Stimulated activated CD8-positive, alpha-beta memory T cell treated with anti-CD3 and anti-CD28 coated beads, Interleukin-12 subunit alpha, Interleukin-12 subunit beta, amount 100 ng/mL, for 1 hour (primary cell): ENCODE results near the gene ERICH6B.

Experiments used
- DNase-seq: peaks from one replicate; pipeline ENCODE4 v3.0.0-alpha.2; 2020; ENCODE audit warnings: low read depth

The ERICH6B gene

GRCh38 chr13:45601680-45602079 lies 13.9 kb downstream of the ERICH6B start:
- DNase-seq = no peak

GRCh38 chr13:45598597-45598996 lies 16.9 kb downstream of the ERICH6B start:
- DNase-seq = no peak

DNA sequence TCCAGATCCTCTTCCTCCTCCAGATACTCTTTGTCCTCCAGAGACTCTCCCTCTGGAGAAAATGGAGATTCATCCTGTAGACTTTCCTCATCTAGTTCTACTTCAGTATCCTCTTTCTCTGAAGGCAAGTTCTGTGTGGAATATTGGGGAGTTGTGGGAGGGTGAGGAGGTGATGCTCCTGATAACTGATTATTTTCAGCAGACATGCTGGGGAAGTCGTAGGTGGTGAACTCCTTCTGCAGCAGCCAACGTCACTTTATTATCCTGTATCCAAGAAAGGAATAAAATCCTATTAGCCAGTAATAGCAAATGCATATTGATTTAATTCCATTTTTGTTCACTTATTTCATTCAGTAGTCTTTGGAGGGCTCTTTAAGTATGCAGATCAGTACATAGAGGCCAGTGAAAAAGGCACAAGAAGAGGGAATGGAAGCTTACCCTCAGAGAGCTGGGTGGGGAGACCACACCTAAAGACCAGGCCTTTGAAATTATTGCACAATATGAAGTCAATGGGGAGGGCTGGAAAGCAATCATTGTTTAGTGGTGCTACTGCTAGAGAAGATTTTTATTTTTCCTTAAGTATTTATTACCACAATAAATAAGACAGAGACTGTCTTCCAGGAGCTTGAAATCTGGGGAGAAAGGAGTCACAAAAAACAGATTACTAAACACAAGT lies 18.6 kb downstream of the ERICH6B start:
- no peak for DNase-seq

GRCh38 chr13:45595965-45596364 lies 19.6 kb downstream of the ERICH6B start:
- DNase-seq = no peak

DNA sequence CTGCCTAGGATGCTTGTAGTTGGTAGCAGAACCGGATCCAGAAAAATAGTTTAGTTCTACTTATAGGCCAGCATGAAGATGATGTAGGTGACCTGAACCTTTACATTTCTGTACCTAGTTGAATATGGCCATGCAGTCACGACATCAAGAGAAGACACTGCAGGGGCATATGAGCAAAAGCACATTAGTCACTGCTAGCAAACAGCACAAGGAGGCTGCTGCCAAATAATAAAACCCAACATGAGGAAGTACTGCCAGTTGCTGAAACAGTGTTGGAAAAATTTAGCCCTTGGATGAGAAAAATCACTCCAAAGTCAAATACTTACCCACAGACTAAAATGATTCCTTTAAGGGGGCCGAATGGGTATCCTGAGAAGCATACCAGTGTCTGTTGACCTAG lies 20.8 kb downstream of the ERICH6B start:
- DNase-seq = no peak

DNA sequence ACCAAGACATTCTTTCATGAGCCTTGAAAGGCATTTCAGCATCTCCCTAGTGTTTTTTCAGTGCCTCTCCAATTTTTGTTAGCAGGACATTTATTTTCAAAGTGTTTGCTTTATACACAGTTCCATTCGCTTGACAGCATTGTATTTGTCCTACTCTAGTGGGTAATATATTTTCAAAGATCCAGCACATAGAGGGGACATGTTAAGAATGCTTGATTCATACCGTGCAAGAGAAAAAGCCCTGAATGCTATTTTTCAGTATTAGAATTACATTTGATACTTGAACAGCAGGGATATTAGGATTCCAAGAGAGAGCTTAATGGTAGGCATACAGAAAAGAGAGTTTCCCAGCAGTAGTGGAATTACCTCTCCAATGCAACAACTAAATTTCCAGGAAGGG lies 21.3 kb downstream of the ERICH6B start:
- DNase-seq = no peak

DNA sequence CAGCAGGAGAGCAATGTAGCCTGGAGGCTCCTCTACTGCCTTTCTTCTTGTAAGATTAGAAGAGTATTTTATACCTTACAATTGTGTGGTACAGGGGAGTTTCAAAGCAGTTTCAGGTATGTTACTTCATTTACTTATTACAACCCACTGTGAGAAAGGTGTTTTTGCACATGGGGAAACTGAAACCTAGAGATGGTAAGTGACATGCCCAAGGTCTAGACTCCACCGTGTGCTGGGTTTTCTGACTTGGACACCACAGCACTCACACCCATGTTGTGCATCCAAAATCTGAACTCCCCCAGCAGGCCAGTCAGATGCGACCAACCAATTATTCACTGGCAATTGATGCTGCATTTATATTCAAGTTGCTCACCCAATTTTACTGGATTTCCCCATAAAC lies 22.8 kb downstream of the ERICH6B start:
- no peak for DNase-seq

GRCh38 chr13:45590066-45590465 lies 25.5 kb downstream of the ERICH6B start:
- no peak for DNase-seq

GRCh38 chr13:45587897-45588296 lies 27.6 kb downstream of the ERICH6B start:
- DNase-seq = no peak

- no peak for DNase-seq
Observed at GRCh38 chr13:45584816-45585215, 30.7 kb downstream of the ERICH6B start.

DNA sequence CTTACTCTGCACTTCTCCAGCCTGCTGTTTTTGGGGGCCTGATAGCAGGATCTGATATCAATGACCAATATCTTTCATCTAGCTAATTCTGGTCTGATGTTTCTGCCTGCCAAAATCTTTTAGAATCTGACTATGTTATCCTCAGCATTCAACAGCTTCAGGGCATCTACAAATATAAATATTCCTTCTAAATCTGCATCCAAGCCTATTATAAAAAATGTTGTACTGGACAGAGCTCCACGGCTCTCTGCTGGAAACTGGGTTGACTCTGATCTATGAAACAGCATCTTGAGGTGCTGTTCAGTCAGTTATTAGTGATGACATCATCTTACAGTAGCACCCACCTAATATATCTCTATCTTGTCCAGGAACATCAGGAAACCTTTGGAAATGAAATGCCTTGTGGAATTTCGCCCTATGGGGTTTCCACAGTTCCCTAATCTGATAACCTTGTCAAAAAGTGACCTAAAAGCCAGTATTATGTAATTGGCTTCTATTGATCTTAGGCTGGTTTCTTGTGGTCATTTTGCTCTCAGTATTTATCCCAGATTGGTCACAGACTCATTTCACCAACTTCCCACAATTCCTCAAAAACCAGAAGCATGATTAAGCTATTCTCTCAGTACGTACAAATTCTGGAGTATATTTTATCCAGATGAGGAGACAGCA lies 33.0 kb downstream of the ERICH6B start:
- no peak for DNase-seq

GRCh38 chr13:45576466-45576865 lies 39.1 kb downstream of the ERICH6B start:
- no peak for DNase-seq

DNA sequence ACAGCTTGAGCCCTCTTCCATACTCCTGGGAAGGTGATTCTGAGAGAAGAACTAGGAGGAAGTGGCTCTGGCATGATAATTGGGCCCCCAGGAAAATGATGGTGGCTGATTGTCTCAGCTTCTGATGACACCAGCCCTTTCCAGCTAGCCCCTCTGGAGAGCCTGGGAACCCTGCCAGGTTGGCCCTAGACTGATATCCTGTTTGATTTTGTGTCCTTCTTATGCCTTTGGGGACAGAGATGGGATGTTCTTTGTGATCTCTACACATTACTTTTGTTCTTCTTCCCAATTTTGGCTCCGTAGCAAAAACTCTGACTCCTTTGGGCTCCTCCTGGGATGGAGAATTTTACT lies 39.7 kb downstream of the ERICH6B start:
- no peak for DNase-seq

GRCh38 chr13:45575146-45575829 lies 40.3 kb downstream of the ERICH6B start:
- DNase-seq = no peak

GRCh38 chr13:45565331-45565730 lies 50.2 kb downstream of the ERICH6B start:
- no peak for DNase-seq

DNA sequence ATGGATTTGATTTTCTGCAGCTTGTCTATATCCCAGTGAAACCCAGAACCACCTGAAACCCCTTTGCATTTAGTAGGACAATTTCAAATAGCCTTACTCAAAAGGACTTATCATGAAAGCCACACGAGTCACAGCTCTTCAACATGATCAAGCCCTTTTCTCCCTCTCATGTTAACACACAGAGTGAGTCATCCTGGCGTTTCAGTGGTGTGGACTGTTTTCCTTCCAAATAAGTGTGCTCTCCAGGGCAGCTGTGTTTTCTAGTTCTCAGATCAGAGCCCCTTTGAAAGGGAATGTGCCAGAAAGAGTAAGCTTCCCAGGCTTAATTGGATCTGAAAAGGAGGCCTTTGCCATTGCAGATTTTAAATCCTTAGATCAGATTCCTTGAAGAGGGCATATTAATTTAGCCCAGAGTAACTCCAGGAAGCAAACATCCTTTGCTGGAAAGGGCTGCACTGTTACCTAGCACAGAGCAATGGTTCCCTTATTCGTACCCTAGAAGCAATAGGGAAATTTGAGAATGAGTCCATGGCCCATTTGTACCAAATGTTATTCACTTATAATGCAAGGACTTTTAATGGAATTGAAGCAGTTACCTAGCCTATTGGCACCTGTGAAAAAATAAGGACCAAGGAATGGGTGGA lies 51.3 kb downstream of the ERICH6B start:
- no peak for DNase-seq

DNA sequence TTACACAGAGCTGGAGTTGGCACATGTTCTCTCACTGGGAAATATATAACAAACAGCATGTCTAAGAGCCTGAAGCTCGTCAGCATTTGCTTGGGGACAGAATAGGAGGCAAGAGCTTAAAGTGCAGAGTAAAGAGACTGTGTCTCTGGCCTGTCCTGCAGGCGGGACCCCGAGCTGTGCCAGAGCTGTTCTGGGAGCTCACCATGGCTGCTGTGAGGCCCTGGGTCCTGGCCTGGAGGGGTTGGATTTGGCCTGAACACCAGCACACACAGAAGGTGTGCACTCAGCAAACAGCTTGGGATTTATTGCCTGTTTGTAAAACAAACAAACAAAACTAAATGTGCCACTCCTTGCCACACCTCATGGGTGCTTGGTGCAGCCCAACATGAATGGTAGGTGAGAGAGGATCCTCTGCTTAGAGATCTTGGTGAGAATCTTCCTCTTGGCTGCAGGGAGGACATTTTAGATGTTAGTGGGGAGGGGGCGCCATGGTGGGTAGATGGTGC lies 60.9 kb downstream of the ERICH6B start:
- DNase-seq = no peak

GRCh38 chr13:45548281-45548680 lies 67.3 kb downstream of the ERICH6B start:
- no peak for DNase-seq

DNA sequence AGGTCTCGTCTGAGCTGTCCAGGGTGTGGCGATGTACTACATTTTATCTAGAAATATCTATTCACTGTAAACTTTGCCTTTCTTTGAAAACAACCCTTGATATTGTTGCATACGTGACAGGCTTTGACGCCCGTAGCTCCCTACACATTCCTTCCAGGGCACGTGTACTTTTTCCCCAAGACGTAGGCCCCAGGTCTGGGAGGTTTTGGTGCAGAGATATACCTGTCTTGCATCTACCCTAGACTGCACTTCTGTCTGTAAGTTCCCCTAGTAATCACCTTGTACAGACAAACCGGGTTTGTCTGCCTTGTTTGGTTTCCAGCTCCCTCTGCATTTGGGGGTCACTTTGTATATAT lies 69.2 kb downstream of the ERICH6B start:
- no peak for DNase-seq

DNA sequence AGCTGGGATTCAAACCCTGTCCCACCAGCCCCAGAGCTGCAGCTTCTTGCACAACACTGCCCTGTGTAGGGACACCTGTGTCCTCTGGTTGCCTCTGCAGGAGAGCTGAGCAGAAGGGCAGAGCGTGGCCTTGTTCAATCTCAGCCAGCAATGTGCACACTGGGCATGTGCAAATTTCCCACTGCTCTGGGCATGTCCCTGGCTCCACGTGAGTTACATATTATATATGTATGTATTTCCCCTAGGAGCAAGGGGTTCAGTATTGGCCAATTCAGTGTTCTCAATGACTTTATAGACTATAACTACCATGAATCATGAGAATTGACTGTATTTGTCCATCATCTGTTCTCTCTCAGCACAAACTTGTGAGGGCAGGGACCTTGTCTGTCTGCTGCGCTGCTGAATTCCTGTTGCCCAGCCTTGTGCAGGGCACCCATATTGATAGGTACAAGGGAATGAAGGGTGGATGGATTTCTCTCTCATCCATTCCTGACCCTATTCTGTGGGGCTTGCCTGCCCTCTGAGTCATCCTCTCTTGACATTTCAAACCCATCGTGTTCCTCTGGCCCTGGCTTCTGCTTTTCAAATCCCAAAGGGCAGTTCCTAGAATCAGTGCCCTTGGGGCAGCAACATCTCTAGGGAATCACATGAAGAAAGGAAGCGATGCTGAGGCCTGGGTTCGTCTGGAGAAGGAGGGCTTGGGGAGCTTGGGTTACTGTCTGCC lies 69.7 kb downstream of the ERICH6B start:
- DNase-seq = no peak

DNA sequence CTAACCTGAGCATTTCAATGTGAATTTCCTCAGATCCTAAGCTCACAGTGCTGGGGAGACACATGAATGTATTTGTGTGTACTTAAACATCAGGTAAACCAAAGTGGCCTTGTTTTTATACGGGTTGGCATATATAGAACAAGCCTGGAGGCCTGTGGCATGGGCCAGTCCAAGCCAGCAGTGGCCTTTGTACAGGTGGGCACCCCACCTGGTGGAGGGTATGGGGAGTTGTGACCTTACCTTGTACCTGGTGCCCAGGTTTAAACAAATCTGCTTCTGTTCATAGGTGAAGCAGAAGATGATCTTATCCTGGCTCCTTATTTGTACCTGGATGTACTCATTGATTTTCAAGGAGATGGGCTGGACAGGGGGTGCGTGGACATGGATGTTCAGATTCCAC lies 71.0 kb downstream of the ERICH6B start:
- DNase-seq = no peak

DNA sequence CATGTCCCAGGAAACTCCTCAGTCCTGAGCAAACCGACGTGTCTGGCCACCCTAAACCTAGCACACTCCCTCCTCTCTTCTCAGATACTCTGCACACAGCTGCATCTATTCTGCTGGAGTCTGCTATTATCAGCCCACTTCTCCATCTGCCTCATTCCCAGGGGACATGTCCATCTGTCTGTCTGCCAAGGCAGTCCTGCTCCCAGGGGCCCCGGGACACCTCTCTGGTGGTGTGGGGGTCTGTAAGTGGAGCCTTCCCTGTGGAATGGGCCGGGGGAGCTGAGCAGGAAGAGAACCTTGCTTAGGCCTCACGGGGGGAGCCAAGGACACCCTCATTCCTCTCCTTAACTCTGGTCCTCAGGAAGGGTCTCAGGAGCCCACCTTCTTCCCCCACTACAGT lies 72.7 kb downstream of the ERICH6B start:
- DNase-seq = no peak
